Amniotic epithelial cell (primary cell): ENCODE results near the gene DSCAM.

Experiments used
- DNase-seq: peaks from one replicate; pipeline ENCODE4 v3.0.0-alpha.2; 2010; ENCODE audit warnings: low read depth

Gene DSCAM

GRCh38 chr21:40615505-40616376 is 231.2 kb downstream of the DSCAM start:
- no peak for DNase-seq

GRCh38 chr21:40613546-40614030 is 233.4 kb downstream of the DSCAM start:
- DNase-seq = no peak

- DNase-seq = no peak
Measured at GRCh38 chr21:40610345-40610744, 236.6 kb downstream of the DSCAM start.

DNA sequence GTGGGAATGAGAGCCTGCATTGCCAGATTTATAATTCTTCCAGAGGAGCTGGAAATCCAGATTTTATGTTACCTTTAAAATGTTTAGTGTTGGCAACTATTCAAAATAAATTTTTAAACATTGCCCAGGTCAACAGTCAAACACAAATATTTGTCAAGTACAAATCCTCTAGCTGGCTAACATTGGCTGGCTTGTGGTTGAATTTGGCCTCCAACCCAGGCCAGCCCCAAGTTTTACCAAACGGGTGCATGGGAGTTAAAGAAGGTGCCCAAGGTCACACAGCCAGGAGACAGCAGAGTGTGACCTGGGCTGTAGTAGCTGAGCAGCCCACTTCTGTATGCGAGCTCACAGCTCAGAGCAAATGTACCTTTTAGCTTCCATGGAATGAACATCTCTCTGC is 240.6 kb downstream of the DSCAM start:
- DNase-seq = no peak

DNA sequence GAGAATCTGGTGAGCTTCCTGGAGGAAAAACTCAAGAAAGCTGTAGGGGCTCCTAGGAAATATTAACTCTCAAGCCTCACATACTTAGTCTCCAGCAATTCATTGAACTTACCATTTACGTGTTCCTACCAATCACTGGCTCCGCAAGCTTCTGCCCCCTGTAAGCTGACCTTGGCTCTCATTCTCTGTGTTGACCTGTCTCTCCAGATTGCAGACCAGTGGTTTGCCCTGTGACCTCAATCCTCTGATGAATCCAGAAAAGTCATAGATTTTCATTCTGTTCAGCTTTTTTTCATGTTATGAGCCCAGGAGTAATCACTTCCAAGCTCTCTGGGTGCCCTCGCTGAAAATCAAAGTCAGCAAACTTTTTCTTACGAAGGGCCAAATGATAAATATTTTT is 241.9 kb downstream of the DSCAM start:
- no peak for DNase-seq

DNA sequence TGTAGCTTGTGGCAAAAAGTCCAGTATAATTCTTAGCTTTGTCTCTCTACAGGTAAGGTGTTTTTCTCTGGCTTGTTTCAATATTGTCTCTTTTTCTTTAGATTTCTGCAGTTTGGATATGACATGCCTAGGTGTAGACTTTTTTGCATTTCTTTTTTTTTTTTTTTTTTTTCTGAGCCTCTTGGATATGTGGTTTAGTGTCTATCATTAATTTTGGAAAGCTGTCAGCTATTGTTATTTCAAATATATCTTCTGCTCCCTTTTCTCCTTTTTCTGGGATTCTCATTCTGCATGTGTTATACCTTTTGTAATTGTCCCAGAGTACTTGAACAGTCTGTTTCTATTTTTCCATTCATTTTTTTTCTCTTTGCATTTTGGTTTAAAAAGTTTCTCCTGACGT is 243.2 kb downstream of the DSCAM start:
- no peak for DNase-seq

DNA sequence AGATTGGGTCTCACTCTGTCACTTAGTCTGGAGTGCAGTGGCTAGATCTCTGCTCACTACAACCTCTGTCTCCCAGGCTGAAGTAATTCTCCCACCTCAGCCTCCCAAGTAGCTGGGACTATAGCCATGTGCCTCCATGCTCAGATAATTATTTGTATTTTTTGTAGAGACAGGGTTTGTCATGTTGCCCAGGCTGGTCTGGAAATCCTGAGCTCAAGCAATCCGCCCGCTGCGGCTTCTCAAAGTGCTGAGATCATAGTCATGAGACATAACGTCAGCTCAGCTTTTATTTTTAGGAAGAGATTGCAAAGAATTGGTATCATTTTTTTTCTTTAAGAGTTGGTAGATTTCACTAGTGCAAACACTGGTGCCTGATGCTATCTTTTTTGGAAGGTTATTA is 244.9 kb downstream of the DSCAM start:
- DNase-seq = no peak

DNA sequence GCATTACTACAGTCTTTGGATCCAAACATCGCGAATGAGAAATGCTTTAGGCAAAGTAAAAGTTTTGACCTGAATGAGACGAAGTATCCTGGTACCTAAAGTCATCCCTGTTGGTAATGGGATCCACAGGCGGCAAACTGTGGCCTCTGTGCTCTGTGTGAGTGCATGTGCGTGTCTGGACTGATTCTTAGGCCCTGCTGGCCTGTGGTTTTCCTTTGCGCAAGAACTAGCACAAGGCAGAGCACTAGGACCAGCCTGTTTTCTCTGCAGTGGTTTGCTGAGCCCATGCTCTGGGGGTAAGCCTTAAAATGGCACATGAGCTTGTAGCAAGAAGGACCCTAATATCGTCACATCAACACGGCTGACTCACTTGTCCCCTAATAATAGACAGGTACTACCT is 251.2 kb downstream of the DSCAM start:
- DNase-seq = no peak

DNA sequence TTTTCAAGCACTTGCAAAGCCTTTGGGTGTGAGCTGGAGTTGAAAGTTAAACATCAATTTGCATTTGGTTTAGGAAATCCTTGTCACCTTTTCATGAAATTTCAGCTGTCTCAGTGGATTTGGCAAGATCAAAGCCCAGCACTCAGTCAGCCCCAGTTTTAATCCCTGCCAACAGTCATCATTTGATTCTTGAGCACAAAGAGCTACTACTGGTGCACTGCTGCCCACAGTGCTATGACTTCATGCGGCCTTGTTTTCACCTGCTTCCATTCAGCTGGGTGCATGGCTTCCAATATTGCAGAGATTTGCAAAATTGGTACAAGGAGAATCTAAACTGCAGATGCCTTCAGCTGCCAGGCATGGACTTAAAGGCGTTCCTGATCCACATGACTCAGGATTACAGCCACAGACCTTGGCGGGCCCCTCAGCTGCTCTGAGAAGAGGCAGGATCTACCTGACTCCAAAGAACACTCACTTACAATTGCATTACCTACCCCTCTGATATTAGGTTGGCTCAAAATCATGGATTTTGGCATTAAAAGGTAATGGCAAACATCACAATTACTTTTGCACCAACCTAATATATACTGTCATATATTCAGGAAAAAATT is 259.1 kb downstream of the DSCAM start:
- DNase-seq = no peak

DNA sequence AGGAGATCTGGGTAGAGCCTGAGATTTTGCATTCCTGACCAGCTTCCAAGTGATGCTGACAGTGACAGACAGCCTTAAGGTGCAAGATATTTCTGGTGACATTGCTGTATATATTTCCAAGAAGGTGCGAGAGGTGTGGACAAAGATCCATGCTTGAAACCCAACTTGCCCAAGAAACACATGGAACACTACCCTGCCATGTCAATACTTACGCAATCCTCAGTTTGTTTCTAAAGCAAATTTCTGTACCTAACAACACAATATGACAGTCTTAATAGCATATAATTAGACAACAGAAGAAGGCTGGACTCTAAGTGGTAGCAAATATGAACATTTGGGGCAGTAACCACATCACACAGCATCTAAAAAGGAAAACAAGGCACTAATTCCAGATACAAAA is 260.4 kb downstream of the DSCAM start:
- no peak for DNase-seq

- no peak for DNase-seq
Measured at GRCh38 chr21:40577285-40578043, 269.5 kb downstream of the DSCAM start.

DNA sequence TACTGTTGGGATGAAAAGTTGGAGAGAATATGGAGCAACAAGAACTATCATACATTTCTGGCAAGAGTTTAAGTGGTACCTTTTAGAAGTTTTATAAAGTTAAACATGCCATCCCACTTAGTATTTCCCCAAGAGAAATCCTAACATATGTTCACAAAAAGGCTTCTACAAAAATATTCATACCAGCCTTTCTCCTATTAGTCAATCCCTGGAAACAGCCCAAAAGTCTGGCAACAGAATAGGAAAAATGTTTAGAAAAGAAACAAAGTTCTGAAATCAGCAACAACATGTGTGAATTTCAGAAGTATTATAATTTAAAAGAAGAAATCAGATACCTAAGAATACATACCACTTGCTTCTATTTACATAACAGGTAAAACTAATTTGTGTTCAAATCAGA is 271.0 kb downstream of the DSCAM start:
- no peak for DNase-seq

DNA sequence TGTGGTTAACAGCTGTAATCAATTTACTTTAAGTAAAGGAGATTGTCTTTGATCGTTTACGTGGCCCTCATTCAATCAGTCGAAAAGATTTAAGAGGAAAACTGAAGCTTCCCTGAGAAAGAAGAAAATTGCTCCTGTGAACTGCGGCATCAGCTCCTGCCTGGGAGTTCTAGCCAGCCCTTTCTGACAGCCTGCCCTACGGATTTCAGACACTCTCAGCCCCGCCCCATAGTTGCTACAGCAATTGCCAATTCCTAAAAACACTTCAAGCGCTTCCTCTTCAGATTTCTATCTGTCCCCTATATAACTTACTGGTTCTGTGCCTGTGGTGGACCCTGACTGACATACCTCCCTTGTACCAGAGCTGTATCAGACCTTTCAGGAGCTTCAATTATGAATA is 277.6 kb downstream of the DSCAM start:
- DNase-seq = no peak

- DNase-seq = no peak
Measured at GRCh38 chr21:40568807-40569206, 278.2 kb downstream of the DSCAM start.

GRCh38 chr21:40567501-40567900 is 279.5 kb downstream of the DSCAM start:
- DNase-seq = no peak

DNA sequence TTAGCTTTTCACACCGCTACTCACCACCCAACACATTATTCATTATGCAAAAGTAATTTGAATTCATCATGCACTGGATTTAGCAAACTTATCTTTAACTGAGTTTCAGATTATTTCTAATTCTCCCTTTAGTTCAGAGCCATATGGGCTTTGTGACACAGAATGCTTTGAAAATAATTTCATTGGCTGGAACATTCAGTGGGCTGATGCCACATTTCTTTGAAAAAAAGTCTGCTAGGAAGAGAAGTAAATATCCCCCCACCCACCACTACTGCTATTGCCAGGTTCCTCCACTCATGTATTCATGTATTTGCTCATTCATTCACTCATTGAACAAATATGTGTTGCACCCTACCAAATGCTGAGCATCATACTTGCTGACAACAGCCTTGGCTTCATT is 280.5 kb downstream of the DSCAM start:
- no peak for DNase-seq

DNA sequence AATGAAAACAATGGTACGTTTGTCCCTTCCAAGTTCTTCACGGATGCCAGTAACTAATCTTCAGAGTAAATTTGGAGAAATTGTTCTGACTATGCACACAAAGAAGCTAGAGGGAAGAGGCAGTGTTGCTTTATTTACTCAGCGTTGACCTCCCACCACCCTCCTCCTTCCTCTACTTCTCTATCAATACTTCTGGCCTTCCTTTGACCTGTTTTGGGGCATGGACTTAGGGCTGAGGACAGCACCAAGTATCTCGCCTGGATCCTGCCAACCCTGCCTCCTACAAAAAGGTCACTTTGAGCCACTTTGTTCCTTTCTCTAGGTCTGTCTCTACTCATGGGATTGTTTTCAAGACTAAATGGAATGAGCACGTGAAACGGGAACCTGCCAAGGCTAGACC is 282.6 kb downstream of the DSCAM start:
- DNase-seq = no peak

GRCh38 chr21:40563900-40564299 is 283.1 kb downstream of the DSCAM start:
- DNase-seq = no peak

DNA sequence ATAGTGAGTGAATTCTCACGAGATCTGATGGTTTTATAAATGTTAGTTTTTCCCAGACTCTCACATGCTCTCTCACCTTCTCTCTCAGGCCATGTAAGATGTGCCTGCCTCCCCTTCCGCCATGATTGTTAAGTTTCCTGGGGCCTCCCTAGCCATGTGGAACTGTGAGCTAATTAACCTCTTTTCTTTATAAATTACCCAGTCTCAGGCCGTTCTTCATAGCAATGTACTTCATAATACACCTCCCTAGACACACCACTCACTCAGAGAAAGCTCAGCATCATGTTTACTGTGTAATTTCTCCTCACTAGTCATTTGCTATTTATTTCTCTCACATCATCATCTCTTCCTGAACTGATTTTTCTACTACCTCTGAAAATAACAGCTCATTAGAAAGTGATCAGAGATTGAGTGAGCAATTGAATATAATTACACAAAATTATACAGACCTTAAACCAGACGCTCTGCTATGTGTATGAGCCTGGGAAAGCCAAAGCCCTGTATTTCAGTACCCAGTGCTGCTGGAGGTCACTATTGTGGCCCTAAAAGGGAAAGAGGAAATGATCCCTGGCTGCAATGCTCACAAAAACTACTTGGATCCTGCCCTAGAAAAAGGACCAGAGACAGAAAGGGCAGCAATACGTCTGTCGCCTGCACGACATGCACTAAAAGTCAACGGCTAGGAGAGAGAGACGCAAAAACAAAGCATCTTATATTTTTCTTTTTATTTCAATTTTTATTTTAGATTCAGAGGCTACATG is 284.5 kb downstream of the DSCAM start:
- no peak for DNase-seq

DNA sequence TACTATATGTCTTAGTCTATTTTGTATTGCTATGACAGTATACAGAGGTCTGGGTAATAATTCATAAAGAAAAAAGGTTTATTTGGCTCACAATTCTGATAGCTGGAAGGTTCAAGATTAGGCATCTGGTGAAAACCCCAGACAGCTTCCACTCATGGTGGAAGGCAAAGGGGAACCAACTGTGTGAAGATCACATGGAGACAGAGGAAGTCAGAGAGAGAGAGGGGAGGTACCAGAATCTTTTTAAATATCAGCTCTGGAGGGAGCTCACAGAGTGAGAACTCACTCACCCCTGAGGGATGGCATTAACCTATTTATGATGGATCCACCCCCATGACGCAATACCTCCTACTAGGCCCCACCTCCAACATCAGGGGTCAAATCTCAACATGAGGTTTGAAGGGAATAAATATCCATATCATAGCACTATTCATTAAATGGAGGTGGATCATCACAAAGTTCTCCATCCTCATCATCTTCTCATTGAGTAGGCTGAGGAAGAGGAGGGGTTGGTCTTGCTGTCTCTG is 290.5 kb downstream of the DSCAM start:
- no peak for DNase-seq

DNA sequence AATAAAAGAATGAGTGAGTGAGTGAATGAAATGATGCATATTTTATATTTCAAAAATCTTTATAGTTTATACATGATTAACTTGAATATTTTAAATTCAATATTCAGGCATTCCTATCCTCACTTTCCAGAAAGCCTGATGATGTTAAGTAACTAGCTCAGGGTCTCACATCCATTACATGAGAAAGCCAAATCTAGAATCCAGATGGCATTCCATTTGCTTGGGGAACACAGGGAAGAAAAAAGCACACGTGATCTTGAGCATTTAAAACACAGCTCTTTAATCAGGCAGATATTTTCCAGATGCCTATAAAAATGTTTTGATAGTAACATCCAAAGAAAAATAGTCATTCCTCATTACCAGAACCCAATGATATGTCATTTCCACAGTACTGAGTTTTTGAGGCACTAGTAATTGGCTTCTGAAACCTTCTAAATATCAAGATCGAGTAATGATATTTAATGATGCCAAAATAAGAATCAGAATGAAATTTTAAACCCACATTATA is 291.9 kb downstream of the DSCAM start:
- no peak for DNase-seq

GRCh38 chr21:40553781-40554180 is 293.2 kb downstream of the DSCAM start:
- DNase-seq = no peak
